GM12878 (cell line): Measurements from ENCODE around the gene SCG2.

Source experiments
- CTCF ChIP-seq, 3 experiments: IDR thresholded peaks in 2 of 3; conservative IDR thresholded peaks in 1 of 3; 2 replicates each; pipeline ENCODE4 v1.5.1; 2011; ENCODE audit warnings: low read depth in 3 of 3, low read length in 3 of 3, mild to moderate bottlenecking in 3 of 3, control low read depth in 2 of 3, moderate library complexity in 2 of 3, inconsistent platforms in 1 of 3, mixed read lengths in 1 of 3; ENCODE audit not compliant: control insufficient read depth in 2 of 3, insufficient read depth in 1 of 3; ENCODE audit errors: extremely low read depth in 1 of 3
- EP300 ChIP-seq, 2 experiments: fragments of 150-350 bp in 1 of 2; IDR thresholded peaks; 2 replicates each; pipeline ENCODE4 v1.6.1; 2011 to 2012; ENCODE audit warnings: low read depth in 2 of 2, low read length in 2 of 2, borderline replicate concordance in 1 of 2, improper control_type of control experiment in 1 of 2, inconsistent platforms in 1 of 2; ENCODE audit not compliant: control insufficient read depth in 1 of 2
- ETV6 ChIP-seq, 2 experiments: fragments of 450-650 bp in 1 of 2; IDR thresholded peaks in 1 of 2; conservative IDR thresholded peaks in 1 of 2; 2 replicates each; pipeline ENCODE4 v1.6.1; 2014; ENCODE audit warnings: antibody characterized with exemption in 1 of 2, borderline replicate concordance in 1 of 2, low read depth in 1 of 2, mild to moderate bottlenecking in 1 of 2, moderate library complexity in 1 of 2
- IRF4 ChIP-seq: IDR thresholded peaks from 2 replicates; pipeline ENCODE4 v1.6.1; 2011; ENCODE audit warnings: low read depth, low read length
- RAD21 ChIP-seq: IDR thresholded peaks from 2 replicates; pipeline ENCODE4 v1.6.1; 2011; ENCODE audit warnings: mild to moderate bottlenecking, low read depth, low read length, moderate library complexity; ENCODE audit not compliant: insufficient read depth
- SIN3A ChIP-seq: IDR thresholded peaks from 2 replicates; pipeline ENCODE4 v1.6.1; 2012; ENCODE audit warnings: low read depth, low read length, improper control_type of control experiment
- SMAD5 ChIP-seq: IDR thresholded peaks from 2 replicates; pipeline ENCODE4 v1.6.1; 2016; ENCODE audit warnings: antibody characterized with exemption, low read depth
- YBX1 ChIP-seq: fragments of 450-650 bp; IDR thresholded peaks from 2 replicates; pipeline ENCODE4 v1.6.1; 2016; ENCODE audit warnings: antibody characterized with exemption
- YY1 ChIP-seq: IDR thresholded peaks from 2 replicates; pipeline ENCODE4 v1.6.1; 2011; ENCODE audit warnings: low read depth, mild to moderate bottlenecking, low read length
- ZNF24 ChIP-seq: fragments of 450-650 bp; IDR thresholded peaks from 2 replicates; pipeline ENCODE4 v1.6.1; 2017; ENCODE audit warnings: antibody characterized with exemption, mild to moderate bottlenecking
- TF ChIP-seq, protein P1 (sequence below): IDR thresholded peaks from 2 replicates; pipeline ENCODE4 v1.6.1; 2011; ENCODE audit warnings: low read depth, low read length, improper control_type of control experiment, borderline replicate concordance
- TF ChIP-seq, protein P2 (sequence below): IDR thresholded peaks from 2 replicates; pipeline ENCODE4 v1.6.1; 2012; ENCODE audit warnings: low read depth, low read length, improper control_type of control experiment

DNA sequence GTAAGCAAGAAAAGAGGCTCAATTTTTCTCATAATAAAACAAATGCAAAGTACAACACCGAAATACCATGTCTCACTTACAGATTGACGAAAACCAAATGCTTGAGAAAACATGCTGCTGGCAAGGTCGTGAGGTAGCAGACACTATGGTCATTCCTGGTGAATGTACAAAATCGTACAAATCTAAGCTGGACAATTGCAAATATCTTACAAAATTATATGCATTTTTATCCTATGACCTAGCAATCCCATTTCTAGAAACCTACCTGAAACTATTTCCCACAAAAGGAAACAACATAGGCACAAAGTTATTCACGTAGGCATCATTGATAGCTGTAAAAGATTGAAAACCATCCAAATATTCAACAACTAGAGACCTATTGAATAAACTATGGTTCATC is 54.0 kb downstream of the SCG2 start:
- TF ChIP-seq YBX1 (no peak), SMAD5 (no peak), IRF4 (no peak), YY1 (no peak), RAD21 (no peak), ZNF24 (no peak), ETV6 (conservative IDR thresholded peaks at IDR 0.05 in 1 of 2, IDR thresholded peaks at IDR 0.05 in 1 of 2; ENCODE audit: borderline replicate concordance in 1 of 2, low read depth in 1 of 2) (no peak), CTCF (IDR thresholded peaks at IDR 0.05 in 2 of 3, conservative IDR thresholded peaks at IDR 0.05 in 1 of 3; ENCODE audit: control insufficient read depth in 2 of 3, extremely low read depth in 1 of 3, insufficient read depth in 1 of 3, low read depth in 3 of 3, low read length in 3 of 3) (no peak), EP300 (IDR thresholded peaks at IDR 0.05; ENCODE audit: borderline replicate concordance in 1 of 2, control insufficient read depth in 1 of 2, low read depth in 2 of 2, low read length in 2 of 2) (no peak), SIN3A (no peak)
- TF ChIP-seq, protein P1, sequence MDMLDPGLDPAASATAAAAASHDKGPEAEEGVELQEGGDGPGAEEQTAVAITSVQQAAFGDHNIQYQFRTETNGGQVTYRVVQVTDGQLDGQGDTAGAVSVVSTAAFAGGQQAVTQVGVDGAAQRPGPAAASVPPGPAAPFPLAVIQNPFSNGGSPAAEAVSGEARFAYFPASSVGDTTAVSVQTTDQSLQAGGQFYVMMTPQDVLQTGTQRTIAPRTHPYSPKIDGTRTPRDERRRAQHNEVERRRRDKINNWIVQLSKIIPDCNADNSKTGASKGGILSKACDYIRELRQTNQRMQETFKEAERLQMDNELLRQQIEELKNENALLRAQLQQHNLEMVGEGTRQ: no peak
- TF ChIP-seq, protein P2, sequence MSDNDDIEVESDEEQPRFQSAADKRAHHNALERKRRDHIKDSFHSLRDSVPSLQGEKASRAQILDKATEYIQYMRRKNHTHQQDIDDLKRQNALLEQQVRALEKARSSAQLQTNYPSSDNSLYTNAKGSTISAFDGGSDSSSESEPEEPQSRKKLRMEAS: no peak
